HG03025 (cell line): ENCODE data around the gene TBC1D13.
"Not testable (repeated sequence)": the region's sequence is repeated elsewhere in the genome, so short reads cannot be mapped to it uniquely, and the experiment has no call there.

ENCODE experiments used
- ATAC-seq: cut with Tn5 transposase; IDR thresholded peaks from one replicate; pipeline ENCODE4 v1.9.1; 2021; ENCODE audit warnings: mild to moderate bottlenecking, moderate library complexity; ENCODE audit not compliant: unreplicated experiment, low FRiP score

The TBC1D13 gene

DNA sequence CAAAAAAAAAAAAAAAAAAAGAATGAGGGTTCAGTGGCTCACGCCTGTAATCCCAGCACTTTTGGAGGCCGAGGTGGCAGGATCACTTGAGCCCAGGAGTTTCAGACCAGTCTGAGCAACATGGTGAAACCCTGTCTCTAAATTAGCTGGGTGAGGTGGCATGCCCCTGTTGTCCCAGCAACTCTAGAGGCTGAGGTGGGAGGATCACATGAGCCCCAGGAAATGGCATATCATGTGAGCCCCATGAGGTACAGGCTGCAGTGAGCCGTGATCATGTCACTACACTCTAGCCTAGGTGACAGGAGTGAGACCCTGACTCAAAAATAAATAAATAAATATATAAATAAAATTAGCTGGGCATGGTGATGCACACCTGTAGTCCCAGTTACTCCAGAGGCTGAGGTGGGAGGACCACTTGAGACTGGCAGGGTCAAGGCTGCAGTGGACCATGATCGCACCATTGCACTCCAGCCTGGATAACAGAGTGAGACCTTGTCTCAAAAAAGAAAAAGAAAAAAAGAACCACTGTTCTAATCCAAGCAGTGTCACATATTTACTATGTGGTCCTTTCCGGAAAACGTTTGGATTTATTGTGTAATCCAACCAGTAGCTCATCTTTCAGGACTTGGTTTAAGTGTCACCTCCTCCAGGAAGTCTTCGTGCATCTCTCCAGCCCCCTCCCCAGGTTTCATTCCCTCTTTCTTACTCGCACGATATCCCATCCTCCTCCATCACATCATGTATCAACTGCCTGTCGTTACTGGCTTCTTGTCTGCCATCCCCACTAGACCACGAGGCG, 54.8 kb downstream of the TBC1D13 start:
- ATAC-seq: no peak

DNA sequence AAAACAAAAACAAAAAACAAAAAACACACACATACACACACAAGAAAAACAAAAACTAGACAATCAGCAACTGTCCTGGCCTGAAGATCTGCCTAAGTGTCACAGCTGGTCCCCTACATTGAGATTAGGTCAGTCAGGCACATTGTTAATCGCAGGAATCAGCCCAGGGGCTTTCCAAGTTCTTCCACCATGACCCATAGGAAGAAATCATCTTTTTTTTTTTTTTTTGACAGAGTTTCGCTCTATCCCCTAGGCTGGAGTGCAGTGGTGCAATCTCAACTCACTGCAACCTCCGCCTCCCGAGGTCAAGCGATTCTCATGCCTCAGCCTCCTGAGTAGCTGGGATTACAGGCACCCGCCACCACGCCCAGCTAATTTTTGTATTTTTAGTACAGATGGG, 56.1 kb downstream of the TBC1D13 start:
- not testable (repeated sequence) for ATAC-seq

DNA sequence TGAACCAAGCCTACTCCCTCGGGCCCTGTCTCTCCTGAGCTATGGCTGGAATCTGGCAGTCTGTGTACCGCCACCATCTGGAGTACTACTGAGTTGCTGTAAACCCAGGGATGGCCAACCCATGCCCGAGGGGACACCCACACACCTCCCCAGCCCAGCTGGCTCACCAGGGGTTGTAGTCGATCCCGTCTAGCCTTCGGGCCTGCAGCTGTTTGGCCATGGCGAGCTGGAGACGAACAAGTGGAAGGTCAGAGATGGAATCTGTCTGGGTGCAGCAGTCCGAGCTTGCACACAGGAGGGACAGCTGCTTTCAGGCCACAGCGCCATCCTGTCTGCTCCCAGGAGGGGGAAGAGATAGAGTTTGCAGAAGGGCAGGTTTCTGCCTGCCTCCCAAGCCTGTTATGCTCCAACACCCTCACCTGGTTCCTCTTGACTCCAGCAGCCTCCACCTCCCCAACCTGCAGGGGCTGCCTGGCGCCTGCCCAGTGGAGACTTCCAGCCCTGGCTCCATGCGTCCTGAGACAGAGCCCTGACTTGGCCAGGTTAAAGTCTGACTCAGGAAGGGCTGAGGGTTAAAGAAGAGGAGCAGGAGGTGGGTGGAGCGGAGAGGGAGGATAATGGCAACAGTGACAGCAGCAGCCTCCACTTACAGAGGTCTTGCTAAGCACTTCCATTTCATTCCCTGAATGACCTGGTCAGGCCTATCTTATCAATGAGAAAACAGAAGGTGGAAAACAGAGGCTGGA, 58.3 kb downstream of the TBC1D13 start:
- ATAC-seq: no peak

DNA sequence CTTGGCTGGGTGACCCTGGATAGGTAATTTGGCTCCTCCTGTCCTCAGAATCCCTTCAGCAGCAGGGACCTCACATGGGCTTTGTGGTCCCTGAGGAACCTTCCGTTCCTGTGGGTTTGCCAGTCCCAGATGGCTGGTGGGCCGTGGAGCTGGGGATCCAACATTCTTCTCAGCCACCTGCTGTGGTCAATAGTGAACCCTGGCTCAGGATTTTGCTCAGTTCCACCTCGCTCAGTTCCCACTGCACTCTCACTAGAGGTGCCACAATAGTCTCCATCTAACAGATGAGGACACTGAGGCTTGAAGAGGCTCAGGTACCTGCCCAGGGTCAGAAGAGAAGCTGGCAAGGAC, 59.6 kb downstream of the TBC1D13 start:
- ATAC-seq: no peak

DNA sequence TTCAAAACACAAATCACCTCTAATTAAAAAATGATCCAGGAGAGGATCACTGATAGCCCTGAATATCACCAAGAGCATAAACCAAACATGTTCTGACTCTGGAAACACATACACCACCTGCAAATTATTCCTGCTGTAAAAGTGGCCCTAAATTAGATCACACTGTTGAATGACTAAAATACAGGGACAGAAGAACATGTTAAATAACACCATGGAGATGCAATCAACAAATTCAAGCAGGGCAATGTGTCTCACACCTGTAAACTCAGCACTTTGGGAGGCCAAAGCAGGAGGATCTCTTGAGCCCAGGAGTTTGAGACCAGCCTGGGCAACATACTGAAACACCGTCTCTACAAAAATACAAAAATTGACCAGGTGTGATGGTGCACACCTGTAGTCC, 60.8 kb downstream of the TBC1D13 start:
- no peak for ATAC-seq

DNA sequence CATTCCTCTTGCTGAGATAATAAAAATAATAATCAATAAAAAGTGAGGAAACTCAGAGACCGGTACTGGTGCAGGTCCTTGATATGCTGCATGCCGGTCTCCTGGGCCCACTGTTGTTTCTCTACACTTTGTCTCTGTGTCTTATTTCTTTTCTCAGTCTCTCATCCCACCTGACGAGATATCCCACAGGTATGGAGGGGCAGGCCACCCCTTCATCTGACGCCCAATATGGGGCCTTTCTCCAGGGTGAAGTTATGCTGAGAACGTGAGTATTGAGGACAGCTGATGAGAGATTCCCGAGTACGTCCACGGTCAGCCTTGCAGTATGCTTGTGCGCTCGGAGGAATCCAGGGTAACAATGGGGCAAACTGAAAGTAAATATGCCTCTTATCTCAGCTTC, 64.0 kb downstream of the TBC1D13 start:
- not testable (repeated sequence) for ATAC-seq

DNA sequence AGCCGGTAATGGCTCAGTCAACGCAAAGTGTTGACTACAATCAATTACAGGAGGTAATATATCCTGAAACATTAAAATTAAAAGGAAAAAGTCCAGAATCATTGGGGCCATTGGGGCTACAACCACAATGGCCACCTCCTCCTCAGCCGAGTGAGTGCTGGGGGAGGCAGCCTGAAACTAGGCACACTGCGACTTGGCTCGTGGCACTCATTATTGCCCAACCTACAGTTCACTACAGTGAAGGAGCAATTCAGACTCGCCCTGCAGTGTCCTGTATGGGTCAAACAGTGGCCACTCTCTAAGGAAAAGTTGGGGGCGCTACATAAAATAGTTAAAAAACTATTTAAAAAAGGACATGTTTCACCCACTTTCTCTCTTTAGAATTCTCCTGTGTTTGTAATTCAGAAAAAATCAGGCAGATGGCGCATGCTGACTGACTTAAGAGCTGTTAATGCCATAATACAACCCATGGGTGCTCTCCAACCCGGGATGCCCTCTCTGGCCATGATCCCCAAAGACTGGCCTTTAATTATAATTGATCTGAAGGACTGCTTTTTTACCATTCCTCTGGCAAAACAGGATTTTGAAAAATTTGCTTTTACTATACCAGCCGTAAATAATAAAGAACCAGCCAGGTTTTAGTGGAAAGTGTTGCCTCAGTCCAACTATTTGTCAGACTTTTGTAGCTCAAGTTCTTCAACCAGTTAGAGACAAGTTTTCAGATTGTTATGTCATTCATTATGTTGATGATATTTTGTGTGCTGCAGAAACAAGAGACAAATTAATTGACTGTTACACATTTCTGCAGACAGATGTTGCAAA, 64.9 kb downstream of the TBC1D13 start:
- ATAC-seq: not testable (repeated sequence)

DNA sequence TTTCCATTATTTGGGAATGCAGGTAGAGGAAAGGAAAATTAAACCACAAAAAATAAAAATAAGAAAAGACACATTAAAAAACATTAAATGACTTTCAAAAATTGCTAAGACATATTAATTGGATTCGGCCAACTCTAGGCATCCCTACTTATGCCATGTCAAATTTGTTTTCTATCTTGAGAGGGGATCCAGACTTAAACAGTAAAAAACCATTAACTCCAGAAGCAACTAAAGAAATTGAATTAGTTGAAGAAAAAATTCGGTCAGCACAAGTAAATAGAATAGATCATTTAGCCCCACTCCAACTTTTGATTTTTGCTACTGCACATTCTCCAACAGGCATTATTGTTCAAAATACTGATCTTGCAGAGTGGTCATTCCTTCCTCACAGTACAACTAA, 65.6 kb downstream of the TBC1D13 start:
- ATAC-seq: not testable (repeated sequence)

DNA sequence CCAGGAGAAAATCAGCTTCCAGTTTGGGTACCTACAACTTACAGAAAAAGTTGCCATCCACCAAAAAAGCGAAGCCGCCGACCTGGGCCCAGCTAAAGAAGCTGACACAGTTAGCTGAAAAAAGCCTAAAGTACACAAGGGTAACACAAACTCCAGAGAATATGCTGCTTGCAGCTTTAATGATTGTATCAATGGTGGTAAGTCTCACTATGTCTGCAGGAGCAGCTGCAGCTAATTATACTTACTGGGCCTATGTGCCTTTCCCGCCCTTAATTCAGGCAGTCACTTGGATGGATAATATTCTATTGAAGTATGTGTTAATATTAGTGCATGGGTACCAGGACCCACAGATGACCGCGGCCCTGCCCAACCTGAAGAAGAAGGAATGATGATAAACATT, 67.4 kb downstream of the TBC1D13 start:
- ATAC-seq: not testable (repeated sequence)

DNA sequence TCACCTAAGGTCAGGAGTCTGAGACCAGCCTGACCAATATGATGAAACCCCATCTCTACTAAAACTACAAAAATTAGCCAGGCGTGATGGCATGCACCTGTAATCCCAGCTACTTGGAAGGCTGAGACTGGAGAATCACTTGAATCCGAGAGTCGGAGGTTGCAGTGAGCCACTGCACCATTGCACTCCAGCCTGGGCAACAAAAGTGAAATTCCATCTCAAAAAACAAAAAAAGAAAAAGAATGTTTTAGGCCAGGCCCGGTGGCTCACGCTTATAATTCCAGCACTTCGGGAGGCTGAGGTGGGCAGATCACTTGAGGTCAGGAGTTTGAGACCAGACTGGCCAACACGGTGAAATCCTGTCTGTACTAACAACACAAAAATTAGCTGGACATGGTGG, 71.4 kb downstream of the TBC1D13 start:
- not testable (repeated sequence) for ATAC-seq
